BE2C (cell line): ENCODE results near the gene KLC4.

Experiments
- DNase-seq: peaks from one replicate; pipeline ENCODE4 v3.0.0-alpha.2; 2020
- H3K27me3 ChIP-seq: fragments of 250-450 bp; sonication (Bioruptor Pico); 2 replicates; pipeline ENCODE4 v1.5.1; 2020; ENCODE audit warnings: mild to moderate bottlenecking
- H3K36me3 ChIP-seq: fragments of 250-450 bp; sonication (Bioruptor Pico); 2 replicates; pipeline ENCODE4 v1.5.1; 2020; ENCODE audit warnings: mild to moderate bottlenecking
- H3K4me1 ChIP-seq: fragments of 250-450 bp; sonication (Bioruptor Pico); 2 replicates; pipeline ENCODE4 v1.5.1; 2020
- H3K4me3 ChIP-seq: 2 replicates; pipeline ENCODE4 v1.5.1; 2011; ENCODE audit warnings: low read depth, low read length
- H3K9me3 ChIP-seq: fragments of 250-450 bp; sonication (Bioruptor Pico); 2 replicates; pipeline ENCODE4 v1.5.1; 2020
- TF ChIP-seq, protein P1 (sequence below): IDR thresholded peaks from 2 replicates; pipeline ENCODE4 v1.5.1; 2012; ENCODE audit warnings: mild to moderate bottlenecking, low read depth, low read length

Gene KLC4

DNA sequence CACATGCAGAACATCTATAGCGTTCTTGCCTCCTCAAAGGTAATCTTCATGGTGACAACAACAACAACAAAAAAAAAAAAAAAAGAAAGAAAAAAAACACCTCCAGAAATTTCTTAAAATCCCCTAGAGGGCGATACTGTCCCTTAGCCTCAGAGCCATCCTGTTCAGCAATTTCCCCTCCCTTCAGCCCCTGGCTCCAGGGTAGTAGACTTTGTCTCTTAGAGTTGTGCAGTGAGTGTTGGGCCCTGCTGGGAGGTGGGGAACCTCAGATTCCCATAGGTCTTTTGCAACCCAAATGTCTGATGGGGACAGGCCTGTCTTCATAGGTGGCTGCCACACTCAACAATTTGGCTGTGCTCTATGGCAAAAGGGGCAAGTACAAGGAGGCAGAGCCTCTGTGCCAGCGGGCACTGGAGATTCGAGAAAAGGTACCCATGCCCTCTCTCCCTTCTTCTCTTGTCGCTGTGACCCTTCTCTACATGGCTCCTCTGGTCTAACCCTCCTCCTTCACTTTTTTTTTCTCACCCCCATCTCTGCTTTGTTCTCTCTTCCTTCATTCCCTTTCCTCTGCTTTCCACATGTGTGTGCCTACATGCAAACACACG, 10.7 kb downstream of the KLC4 start:
- Histone ChIP-seq H3K9me3 (no peaks in the 10 kb centered on the region), H3K36me3 (no peaks in the 10 kb centered on the region), H3K4me3 (no peak overlapping the region), H3K27me3 (no peaks in the 10 kb centered on the region), H3K4me1 (no peaks in the 10 kb centered on the region)
- DNase-seq: peak; percentile 57
- TF ChIP-seq, protein P1, sequence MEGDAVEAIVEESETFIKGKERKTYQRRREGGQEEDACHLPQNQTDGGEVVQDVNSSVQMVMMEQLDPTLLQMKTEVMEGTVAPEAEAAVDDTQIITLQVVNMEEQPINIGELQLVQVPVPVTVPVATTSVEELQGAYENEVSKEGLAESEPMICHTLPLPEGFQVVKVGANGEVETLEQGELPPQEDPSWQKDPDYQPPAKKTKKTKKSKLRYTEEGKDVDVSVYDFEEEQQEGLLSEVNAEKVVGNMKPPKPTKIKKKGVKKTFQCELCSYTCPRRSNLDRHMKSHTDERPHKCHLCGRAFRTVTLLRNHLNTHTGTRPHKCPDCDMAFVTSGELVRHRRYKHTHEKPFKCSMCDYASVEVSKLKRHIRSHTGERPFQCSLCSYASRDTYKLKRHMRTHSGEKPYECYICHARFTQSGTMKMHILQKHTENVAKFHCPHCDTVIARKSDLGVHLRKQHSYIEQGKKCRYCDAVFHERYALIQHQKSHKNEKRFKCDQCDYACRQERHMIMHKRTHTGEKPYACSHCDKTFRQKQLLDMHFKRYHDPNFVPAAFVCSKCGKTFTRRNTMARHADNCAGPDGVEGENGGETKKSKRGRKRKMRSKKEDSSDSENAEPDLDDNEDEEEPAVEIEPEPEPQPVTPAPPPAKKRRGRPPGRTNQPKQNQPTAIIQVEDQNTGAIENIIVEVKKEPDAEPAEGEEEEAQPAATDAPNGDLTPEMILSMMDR: peak; percentile 77

DNA sequence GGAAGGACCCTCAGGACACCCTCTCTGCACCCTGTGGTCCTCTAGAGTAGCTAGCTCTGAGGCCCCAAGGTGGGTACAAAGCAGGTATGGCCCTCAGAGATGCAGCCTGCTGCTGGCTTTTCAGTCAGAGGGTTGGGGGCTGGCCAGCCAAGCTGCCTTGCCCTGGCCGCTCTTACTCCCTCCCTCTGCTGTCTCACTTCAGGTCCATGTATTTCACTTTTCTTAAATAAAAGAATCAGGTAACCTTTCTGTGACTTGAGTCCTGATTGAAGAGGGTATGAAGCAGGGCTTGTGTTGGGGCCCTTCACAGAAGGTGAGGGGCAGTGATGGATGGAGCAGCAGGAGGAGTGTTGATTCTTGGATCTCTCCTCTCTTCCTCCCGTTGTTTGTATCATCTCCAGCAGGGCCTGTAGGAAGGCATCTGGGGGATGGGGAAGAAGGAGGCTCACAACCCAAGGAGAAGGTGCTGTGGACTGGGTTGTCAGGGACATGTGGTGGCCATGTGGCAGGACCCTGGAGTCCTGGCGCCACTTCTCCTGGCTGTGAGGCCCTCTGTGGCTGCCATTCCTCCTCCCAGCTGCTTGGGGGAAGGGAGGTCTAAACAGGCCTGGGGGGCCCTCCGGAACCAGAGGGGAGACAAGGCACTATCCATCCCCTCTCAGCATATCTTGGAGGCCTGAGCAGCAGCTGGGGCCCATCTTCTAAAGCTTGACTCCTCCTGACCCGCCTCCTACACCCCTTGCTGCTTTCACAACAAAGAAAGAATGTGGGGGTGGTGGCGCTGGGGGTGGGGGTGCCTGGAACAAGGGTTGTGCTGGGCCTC, 15.6 kb downstream of the KLC4 start:
- TF ChIP-seq, protein P1: no peak
- no peak for DNase-seq
- peaks cover 12% of the 10 kb centered on the region for H3K4me1 ChIP-seq
- no peak overlapping the region for H3K4me3 ChIP-seq
- no peaks in the 10 kb centered on the region for H3K9me3 ChIP-seq
- H3K27me3 ChIP-seq: no peaks in the 10 kb centered on the region
- peaks cover 7% of the 10 kb centered on the region; the same call in 1 of the 2 replicates for H3K36me3 ChIP-seq

DNA sequence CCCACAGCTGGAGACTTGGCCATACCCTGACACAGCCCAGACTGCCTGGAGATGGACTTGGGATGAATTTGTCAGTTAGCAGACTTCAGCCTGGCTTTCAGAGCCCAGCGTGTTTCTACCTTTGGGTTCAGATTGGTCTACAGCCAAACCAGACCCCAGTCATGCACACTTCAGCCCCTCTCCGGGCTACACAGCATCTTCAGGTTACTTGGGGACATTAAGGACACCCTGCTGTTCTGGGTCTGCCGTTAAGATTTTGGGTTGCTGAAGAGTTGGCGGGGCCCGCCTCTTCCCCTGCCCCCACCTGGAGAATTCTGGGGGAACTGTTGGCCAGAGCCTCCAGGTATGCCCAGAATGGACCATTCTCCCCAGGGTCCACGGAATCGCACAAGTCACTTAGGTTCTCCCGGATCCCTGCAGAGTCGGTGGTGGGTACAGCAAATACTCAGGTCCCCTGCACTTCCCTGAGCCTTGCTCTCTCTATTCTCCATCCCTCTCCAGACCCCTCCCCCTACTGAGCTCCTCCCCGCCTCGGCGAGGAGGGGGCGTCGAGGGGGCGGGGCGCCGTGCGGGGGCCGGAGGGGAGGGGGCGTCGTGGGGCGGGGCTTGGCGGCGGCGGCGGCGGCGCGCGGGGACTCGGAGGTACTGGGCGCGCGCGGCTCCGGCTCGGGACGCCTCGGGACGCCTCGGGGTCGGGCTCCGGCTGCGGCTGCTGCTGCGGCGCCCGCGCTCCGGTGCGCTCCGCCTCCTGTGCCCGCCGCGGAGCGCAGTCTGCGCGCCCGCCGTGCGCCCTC, 16.4 kb downstream of the KLC4 start, which contains the start of gene PTK7:
Gene PTK7 (plus strand): TSS at position 645 of the 794 bp plus-strand sequence. CDS start 175 bp downstream, outside the sequence.
- Histone ChIP-seq H3K36me3 (peaks cover 7% of the 10 kb centered on the region; the same call in 1 of the 2 replicates), H3K27me3 (no peaks in the 10 kb centered on the region), H3K4me1 (peaks cover 12% of the 10 kb centered on the region), H3K9me3 (no peaks in the 10 kb centered on the region), H3K4me3 (peak within 1 kb of the TSS; percentile 97)
- DNase-seq: peak; percentile 91
- TF ChIP-seq, protein P1: no peak

DNA sequence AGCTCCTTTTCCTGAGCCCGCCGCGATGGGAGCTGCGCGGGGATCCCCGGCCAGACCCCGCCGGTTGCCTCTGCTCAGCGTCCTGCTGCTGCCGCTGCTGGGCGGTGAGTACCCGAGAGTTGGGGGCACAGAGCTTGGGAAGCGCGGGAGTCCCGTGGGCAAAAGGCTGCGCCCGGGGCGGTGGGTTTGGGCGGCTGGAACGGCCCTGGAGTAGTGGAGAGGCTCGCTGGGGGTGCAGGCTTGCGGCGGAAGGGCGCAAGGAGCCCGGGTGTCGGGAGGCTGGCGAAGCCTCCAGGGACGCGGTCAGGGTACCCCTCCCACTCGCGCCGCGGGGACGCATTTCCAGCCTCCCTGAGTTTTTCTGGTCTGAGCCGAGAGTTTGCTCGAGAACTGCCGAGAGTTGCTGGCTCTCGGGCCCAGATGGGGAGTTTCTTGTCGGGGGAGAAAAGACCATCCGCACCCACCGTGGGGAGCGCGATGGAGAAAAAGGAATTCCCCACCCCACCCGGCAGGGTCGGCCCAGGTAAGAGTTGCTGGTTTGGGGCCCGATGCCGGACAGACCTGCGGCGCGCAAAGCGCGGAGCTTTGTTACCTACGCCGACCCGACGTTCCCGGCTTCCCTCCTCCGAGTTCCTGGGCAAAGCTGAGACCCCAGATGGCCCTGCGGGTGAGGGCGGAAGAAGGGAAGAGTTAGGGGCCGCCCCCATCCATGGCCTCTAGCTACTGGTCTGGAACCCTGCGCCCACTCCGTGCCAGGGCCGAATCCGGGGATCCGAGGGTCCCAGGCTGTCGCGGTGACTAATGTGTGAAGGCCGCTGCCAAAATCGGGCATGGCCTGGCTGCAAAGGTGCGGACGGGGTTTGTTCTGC, 17.3 kb downstream of the KLC4 start:
- TF ChIP-seq, protein P1: no peak
- H3K4me1 ChIP-seq: peaks cover 12% of the 10 kb centered on the region
- no peaks in the 10 kb centered on the region for H3K9me3 ChIP-seq
- DNase-seq: peak; percentile 77
- peaks cover 7% of the 10 kb centered on the region; the same call in 1 of the 2 replicates for H3K36me3 ChIP-seq
- peak overlapping the region; percentile 97 for H3K4me3 ChIP-seq
- no peaks in the 10 kb centered on the region for H3K27me3 ChIP-seq

DNA sequence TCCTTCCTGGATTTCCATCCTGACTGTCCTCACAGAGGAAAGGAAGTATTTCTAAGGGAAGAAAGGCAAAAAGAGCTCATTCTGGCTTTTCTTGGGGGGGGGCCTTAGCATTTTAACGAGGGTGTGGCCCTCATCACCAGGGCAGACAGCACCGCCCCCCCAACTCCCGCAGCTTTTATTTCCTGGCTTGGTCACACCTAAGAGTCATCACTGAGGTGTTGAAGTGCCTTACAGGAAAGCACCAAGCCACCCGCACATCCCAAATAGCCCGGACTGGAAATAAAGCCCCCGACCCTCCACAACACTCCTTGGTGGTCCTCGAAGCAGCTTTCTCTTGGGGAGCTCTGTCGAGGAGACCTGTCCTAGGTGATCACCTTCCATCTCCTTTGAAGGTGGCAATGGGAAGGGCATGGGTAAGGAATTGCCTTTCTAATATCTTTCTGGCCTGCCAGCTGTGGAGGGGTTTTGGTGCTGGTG, 17.9 kb downstream of the KLC4 start:
- Histone ChIP-seq H3K36me3 (peaks cover 7% of the 10 kb centered on the region; the same call in 1 of the 2 replicates), H3K9me3 (no peaks in the 10 kb centered on the region), H3K27me3 (no peaks in the 10 kb centered on the region), H3K4me3 (peak overlapping the region; percentile 97), H3K4me1 (peaks cover 12% of the 10 kb centered on the region)
- TF ChIP-seq, protein P1: no peak
- DNase-seq: no peak
